ENCODE measurements around the gene EIF3L. TPM values are rescaled to one million over a fixed set of nuclear protein-coding genes. Genes with fewer than 3 reads are reported as not detected.

Gene EIF3L
- total RNA-seq, 1 experiment from 2014 or later, result 402 TPM

GRCh38 chr22:37891926-37892325, 42.7 kb downstream of the EIF3L start:
- DNase-seq, result no peak
- Mint-ChIP-seq H3K4me3 (ENCODE audit: low read depth, unreplicated experiment) (no peak overlapping the region), H3K4me1 (ENCODE audit: low read depth, unreplicated experiment) (peaks cover 46% of the 10 kb centered on the region), H3K27ac (ENCODE audit: unreplicated experiment) (no peak overlapping the region), H3K27me3 (ENCODE audit: unreplicated experiment) (no peaks in the 10 kb centered on the region), H3K36me3 (ENCODE audit: insufficient read depth, unreplicated experiment) (peaks cover 73% of the 10 kb centered on the region), H3K9me3 (ENCODE audit: low read depth, unreplicated experiment) (no peaks in the 10 kb centered on the region)
- TF ChIP-seq, protein P1, sequence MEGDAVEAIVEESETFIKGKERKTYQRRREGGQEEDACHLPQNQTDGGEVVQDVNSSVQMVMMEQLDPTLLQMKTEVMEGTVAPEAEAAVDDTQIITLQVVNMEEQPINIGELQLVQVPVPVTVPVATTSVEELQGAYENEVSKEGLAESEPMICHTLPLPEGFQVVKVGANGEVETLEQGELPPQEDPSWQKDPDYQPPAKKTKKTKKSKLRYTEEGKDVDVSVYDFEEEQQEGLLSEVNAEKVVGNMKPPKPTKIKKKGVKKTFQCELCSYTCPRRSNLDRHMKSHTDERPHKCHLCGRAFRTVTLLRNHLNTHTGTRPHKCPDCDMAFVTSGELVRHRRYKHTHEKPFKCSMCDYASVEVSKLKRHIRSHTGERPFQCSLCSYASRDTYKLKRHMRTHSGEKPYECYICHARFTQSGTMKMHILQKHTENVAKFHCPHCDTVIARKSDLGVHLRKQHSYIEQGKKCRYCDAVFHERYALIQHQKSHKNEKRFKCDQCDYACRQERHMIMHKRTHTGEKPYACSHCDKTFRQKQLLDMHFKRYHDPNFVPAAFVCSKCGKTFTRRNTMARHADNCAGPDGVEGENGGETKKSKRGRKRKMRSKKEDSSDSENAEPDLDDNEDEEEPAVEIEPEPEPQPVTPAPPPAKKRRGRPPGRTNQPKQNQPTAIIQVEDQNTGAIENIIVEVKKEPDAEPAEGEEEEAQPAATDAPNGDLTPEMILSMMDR (IDR thresholded peaks at IDR 0.05; ENCODE audit: unreplicated experiment), result no peak
- BruUV-seq (replicated peaks), result no TSS peak
- intact Hi-C loops (cut with micrococcal nuclease; ENCODE audit: unreplicated experiment), result no loop called here
- CTCF ChIA-PET, result no interaction called here

GRCh38 chr22:37892566-37893335, 43.5 kb downstream of the EIF3L start:
- BruUV-seq (replicated peaks), result no TSS peak
- Mint-ChIP-seq H3K4me3 (ENCODE audit: low read depth, unreplicated experiment) (peak overlapping the region; percentile 13), H3K27me3 (ENCODE audit: unreplicated experiment) (no peaks in the 10 kb centered on the region), H3K36me3 (ENCODE audit: insufficient read depth, unreplicated experiment) (peaks cover 68% of the 10 kb centered on the region), H3K4me1 (ENCODE audit: low read depth, unreplicated experiment) (peaks cover 49% of the 10 kb centered on the region), H3K27ac (ENCODE audit: unreplicated experiment) (peak overlapping the region; percentile 83), H3K9me3 (ENCODE audit: low read depth, unreplicated experiment) (no peaks in the 10 kb centered on the region)
- TF ChIP-seq, protein P1 (IDR thresholded peaks at IDR 0.05; ENCODE audit: unreplicated experiment), result no peak
- CTCF ChIA-PET, result interaction anchor here (1.3 kb wide), 1 partner anchor 76 kb away, joined by 3 read pairs; no protein-coding TSS in a partner anchor
- intact Hi-C loops (cut with micrococcal nuclease; ENCODE audit: unreplicated experiment), result no loop called here
- no peak for DNase-seq

DNA sequence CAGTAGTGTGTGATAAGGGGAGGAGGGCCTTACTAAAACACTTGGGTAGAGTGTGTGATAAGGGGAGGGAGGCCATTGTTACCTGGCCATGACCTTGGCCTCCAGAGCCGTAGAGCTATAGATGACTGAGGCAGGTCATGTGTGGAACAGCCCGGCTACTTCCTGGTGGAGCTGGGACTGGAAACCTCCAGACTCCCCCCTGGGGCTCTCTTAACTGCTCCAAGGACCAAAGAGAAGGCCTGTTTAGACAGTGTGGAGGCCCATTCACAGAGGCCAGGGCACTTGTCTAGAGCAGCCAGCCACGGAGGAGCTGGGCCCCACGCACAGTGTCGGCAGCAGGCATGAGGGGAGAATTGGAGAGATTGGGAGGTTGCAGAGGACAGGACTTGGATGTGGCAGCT, 44.4 kb downstream of the EIF3L start:
- BruUV-seq (replicated peaks), result no TSS peak
- intact Hi-C loops (cut with micrococcal nuclease; ENCODE audit: unreplicated experiment), result no loop called here
- H3K9me3 Mint-ChIP-seq (ENCODE audit: low read depth, unreplicated experiment), result no peaks in the 10 kb centered on the region
- no peaks in the 10 kb centered on the region for H3K27me3 Mint-ChIP-seq (ENCODE audit: unreplicated experiment)
- peaks cover 52% of the 10 kb centered on the region for H3K4me1 Mint-ChIP-seq (ENCODE audit: low read depth, unreplicated experiment)
- peak overlapping the region; percentile 83 for H3K27ac Mint-ChIP-seq (ENCODE audit: unreplicated experiment)
- CTCF ChIA-PET, result interaction anchor here (1.3 kb wide), 1 partner anchor 77 kb away, joined by 3 read pairs; no protein-coding TSS in a partner anchor
- H3K36me3 Mint-ChIP-seq (ENCODE audit: insufficient read depth, unreplicated experiment), result peaks cover 65% of the 10 kb centered on the region
- no peak for DNase-seq
- TF ChIP-seq, protein P1 (IDR thresholded peaks at IDR 0.05; ENCODE audit: unreplicated experiment), result no peak
- H3K4me3 Mint-ChIP-seq (ENCODE audit: low read depth, unreplicated experiment), result peak overlapping the region; percentile 13

GRCh38 chr22:37894939-37895670, 45.9 kb downstream of the EIF3L start:
- peak overlapping the region; percentile 4 for H3K4me3 Mint-ChIP-seq (ENCODE audit: low read depth, unreplicated experiment)
- peak; percentile 60 for DNase-seq
- no TSS peak for BruUV-seq (replicated peaks)
- TF ChIP-seq, protein P1 (IDR thresholded peaks at IDR 0.05; ENCODE audit: unreplicated experiment), result no peak
- peak overlapping the region; percentile 52 for H3K27ac Mint-ChIP-seq (ENCODE audit: unreplicated experiment)
- CTCF ChIA-PET, result interaction anchor here (1.8 to 3.2 kb wide), 2 partner anchors 8 to 11 kb away, joined by 10 to 14 read pairs; partner anchors contain the start of gene MICALL1
- H3K27me3 Mint-ChIP-seq (ENCODE audit: unreplicated experiment), result no peaks in the 10 kb centered on the region
- intact Hi-C loops (cut with micrococcal nuclease; ENCODE audit: unreplicated experiment), result loop anchor here (5.0 kb wide), 1 partner anchor 37 kb away; no protein-coding TSS in a partner anchor
- H3K4me1 Mint-ChIP-seq (ENCODE audit: low read depth, unreplicated experiment), result peaks cover 63% of the 10 kb centered on the region
- H3K9me3 Mint-ChIP-seq (ENCODE audit: low read depth, unreplicated experiment), result no peaks in the 10 kb centered on the region
- peaks cover 55% of the 10 kb centered on the region for H3K36me3 Mint-ChIP-seq (ENCODE audit: insufficient read depth, unreplicated experiment)

Measured in Calu3 (cell line).